Measurements from ENCODE around the gene TAX1BP1. TPM values are rescaled to one million over a fixed set of nuclear protein-coding genes. Genes with fewer than 3 reads are reported as not detected.
A peak's percentile ranks its signal among the peaks of the same experiment; 100 is the strongest.

TAX1BP1 gene
- total RNA-seq, 1 experiment from 2014 or later, result 58.5 TPM

DNA sequence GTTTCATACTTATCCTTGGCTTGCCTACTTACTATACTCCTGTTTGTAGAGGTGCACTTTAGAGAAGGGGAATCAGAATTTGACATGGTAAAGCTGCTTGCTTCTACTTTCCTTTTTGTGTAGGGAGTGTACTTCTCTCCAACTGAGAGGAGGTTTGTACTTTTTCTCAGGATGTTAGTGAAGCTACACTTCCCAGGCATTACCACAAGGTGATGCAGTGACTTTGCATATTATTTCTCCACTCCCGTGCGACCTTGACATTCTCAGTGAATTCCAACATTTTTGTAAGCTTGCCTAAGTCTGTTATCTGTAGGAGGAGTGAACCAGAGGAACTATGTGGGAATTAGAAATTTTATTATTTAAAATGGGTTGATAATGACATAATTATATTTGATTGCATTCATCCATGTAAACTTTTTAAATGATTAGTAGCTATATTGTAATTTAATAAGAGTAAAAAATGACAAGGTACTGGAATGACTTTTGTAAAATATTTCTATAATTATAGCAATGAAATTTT is 5.2 kb downstream of the TAX1BP1 start:
- TF ChIP-seq EZH2phosphoT487 (IDR thresholded peaks at IDR 0.05; ENCODE audit: borderline replicate concordance, low read length) (no peak), EZH2 (IDR thresholded peaks at IDR 0.05; ENCODE audit: low read length, unreplicated experiment) (no peak)
- TF ChIP-seq, protein P1, sequence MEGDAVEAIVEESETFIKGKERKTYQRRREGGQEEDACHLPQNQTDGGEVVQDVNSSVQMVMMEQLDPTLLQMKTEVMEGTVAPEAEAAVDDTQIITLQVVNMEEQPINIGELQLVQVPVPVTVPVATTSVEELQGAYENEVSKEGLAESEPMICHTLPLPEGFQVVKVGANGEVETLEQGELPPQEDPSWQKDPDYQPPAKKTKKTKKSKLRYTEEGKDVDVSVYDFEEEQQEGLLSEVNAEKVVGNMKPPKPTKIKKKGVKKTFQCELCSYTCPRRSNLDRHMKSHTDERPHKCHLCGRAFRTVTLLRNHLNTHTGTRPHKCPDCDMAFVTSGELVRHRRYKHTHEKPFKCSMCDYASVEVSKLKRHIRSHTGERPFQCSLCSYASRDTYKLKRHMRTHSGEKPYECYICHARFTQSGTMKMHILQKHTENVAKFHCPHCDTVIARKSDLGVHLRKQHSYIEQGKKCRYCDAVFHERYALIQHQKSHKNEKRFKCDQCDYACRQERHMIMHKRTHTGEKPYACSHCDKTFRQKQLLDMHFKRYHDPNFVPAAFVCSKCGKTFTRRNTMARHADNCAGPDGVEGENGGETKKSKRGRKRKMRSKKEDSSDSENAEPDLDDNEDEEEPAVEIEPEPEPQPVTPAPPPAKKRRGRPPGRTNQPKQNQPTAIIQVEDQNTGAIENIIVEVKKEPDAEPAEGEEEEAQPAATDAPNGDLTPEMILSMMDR (conservative IDR thresholded peaks at IDR 0.05; ENCODE audit: low read depth, low read length), result peak; percentile 80
- Histone ChIP-seq H2AFZ (ENCODE audit: low read length) (no peak overlapping the region), H3K79me2 (ENCODE audit: low read length) (peaks cover 88% of the 10 kb centered on the region), H3K9me2 (replicated peaks; ENCODE audit: low read length) (no peaks in the 10 kb centered on the region), H3K4me3 (ENCODE audit: low read length) (peak overlapping the region; percentile 41), H3K27ac (ENCODE audit: low read length) (peak overlapping the region; percentile 32), H4K20me1 (ENCODE audit: low read length) (peaks cover 19% of the 10 kb centered on the region), H3K27me3 (ENCODE audit: low read length) (no peaks in the 10 kb centered on the region), H3K4me2 (ENCODE audit: low read length) (peak overlapping the region; percentile 77), H3F3A (ENCODE audit: low read length, unreplicated experiment) (no peaks in the 10 kb centered on the region), H3K9me3 (ENCODE audit: low read length) (no peaks in the 10 kb centered on the region), H3K4me1 (ENCODE audit: insufficient read depth, low read length) (peaks cover 35% of the 10 kb centered on the region), H3K36me3 (ENCODE audit: low read depth, low read length) (peaks cover 18% of the 10 kb centered on the region), H3K9ac (ENCODE audit: low read length) (peak overlapping the region; percentile 6; the same call in 1 of the 2 replicates)
- no TSS peak for BruUV-seq (replicated peaks)
- intact Hi-C loops (cut with micrococcal nuclease), result loop anchor here (1.0 to 10.0 kb wide), 7 partner anchors 14 to 277 kb away; partner anchors contain the start of gene HIBADH
- DNase-seq (peak; percentile 79), ATAC-seq (peak; percentile 45)
- ChIA-PET POLR2A (ENCODE audit: unreplicated experiment) (no interaction called here), CTCF (interaction anchor here (0.8 to 1.8 kb wide), 6 partner anchors 29 to 176 kb away, joined by 3 to 44 read pairs (median 5); partner anchors contain the start of gene HIBADH)

DNA sequence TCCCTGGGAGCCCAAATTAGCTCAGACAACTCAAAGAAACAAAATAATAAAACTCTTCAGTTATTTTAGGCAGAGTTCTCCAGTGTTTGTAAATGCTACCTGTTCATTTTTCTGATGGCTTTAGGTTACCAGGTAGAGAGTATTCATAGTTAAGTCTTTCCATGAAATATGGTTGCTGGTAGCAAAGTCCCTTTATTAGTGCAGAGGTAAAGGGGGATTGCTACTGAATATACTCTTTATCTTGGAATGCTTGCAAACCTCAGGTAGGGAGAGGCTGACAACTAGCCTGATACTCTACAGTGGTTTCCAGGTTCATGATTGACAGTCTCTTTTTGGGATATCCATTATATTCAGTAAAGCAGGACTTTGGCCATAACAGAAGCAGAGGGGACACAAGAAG is 6.5 kb downstream of the TAX1BP1 start:
- Histone ChIP-seq H3K4me3 (ENCODE audit: low read length) (no peak overlapping the region), H3K27ac (ENCODE audit: low read length) (no peak overlapping the region), H3K4me1 (ENCODE audit: insufficient read depth, low read length) (peaks cover 35% of the 10 kb centered on the region), H4K20me1 (ENCODE audit: low read length) (peaks cover 14% of the 10 kb centered on the region), H3K27me3 (ENCODE audit: low read length) (no peaks in the 10 kb centered on the region), H3F3A (ENCODE audit: low read length, unreplicated experiment) (no peaks in the 10 kb centered on the region), H2AFZ (ENCODE audit: low read length) (no peak overlapping the region), H3K9me2 (replicated peaks; ENCODE audit: low read length) (no peaks in the 10 kb centered on the region), H3K36me3 (ENCODE audit: low read depth, low read length) (peaks cover 32% of the 10 kb centered on the region), H3K9ac (ENCODE audit: low read length) (no peak overlapping the region), H3K9me3 (ENCODE audit: low read length) (no peaks in the 10 kb centered on the region), H3K79me2 (ENCODE audit: low read length) (peaks cover 77% of the 10 kb centered on the region), H3K4me2 (ENCODE audit: low read length) (peak overlapping the region; percentile 25)
- BruUV-seq (replicated peaks), result no TSS peak
- DNase-seq (no peak), ATAC-seq (no peak)
- ChIA-PET POLR2A (ENCODE audit: unreplicated experiment) (no interaction called here), CTCF (no interaction called here)
- intact Hi-C loops (cut with micrococcal nuclease), result loop anchor here (5.0 to 10.0 kb wide), 2 partner anchors 142 to 276 kb away; no protein-coding TSS in a partner anchor
- TF ChIP-seq, protein P1 (conservative IDR thresholded peaks at IDR 0.05; ENCODE audit: low read depth, low read length), result no peak
- TF ChIP-seq EZH2 (IDR thresholded peaks at IDR 0.05; ENCODE audit: low read length, unreplicated experiment) (no peak), EZH2phosphoT487 (IDR thresholded peaks at IDR 0.05; ENCODE audit: borderline replicate concordance, low read length) (no peak)

DNA sequence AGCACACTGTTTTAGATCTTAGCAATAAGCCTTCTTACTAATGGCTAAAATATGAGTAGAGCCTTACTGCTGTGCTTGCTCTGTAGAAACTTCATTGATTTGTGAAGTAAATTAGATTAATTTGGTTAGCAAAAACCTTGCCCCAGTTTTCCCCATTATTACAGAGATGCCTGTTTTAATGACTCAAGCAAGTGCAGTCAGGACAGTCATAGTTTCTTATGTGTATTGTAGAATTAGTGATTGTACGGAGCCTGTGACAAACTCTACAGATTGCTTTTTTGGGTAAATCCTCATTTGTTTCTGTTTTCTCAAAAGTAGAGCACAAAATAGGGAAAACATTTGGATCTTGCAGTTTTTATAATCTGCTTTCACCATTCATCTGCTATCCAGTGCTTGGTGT is 7.0 kb downstream of the TAX1BP1 start:
- intact Hi-C loops (cut with micrococcal nuclease), result loop anchor here (5.0 to 10.0 kb wide), 2 partner anchors 142 to 275 kb away; no protein-coding TSS in a partner anchor
- DNase-seq (peak; percentile 24), ATAC-seq (no peak)
- no peaks in the 10 kb centered on the region for H3K9me2 ChIP-seq (replicated peaks; ENCODE audit: low read length)
- H3K79me2 ChIP-seq (ENCODE audit: low read length), result peaks cover 73% of the 10 kb centered on the region
- peaks cover 14% of the 10 kb centered on the region for H4K20me1 ChIP-seq (ENCODE audit: low read length)
- BruUV-seq (replicated peaks), result no TSS peak
- no peaks in the 10 kb centered on the region for H3F3A ChIP-seq (ENCODE audit: low read length, unreplicated experiment)
- no peak overlapping the region for H3K9ac ChIP-seq (ENCODE audit: low read length)
- H3K27ac ChIP-seq (ENCODE audit: low read length), result no peak overlapping the region
- ChIA-PET CTCF (no interaction called here), POLR2A (ENCODE audit: unreplicated experiment) (no interaction called here)
- no peak for TF ChIP-seq EZH2phosphoT487 (IDR thresholded peaks at IDR 0.05; ENCODE audit: borderline replicate concordance, low read length)
- TF ChIP-seq EZH2 (IDR thresholded peaks at IDR 0.05; ENCODE audit: low read length, unreplicated experiment), result no peak
- TF ChIP-seq, protein P1 (conservative IDR thresholded peaks at IDR 0.05; ENCODE audit: low read depth, low read length), result no peak
- H2AFZ ChIP-seq (ENCODE audit: low read length), result no peak overlapping the region
- no peaks in the 10 kb centered on the region for H3K9me3 ChIP-seq (ENCODE audit: low read length)
- H3K4me2 ChIP-seq (ENCODE audit: low read length), result peak overlapping the region; percentile 25
- no peak overlapping the region for H3K4me3 ChIP-seq (ENCODE audit: low read length)
- peaks cover 35% of the 10 kb centered on the region for H3K4me1 ChIP-seq (ENCODE audit: insufficient read depth, low read length)
- peaks cover 32% of the 10 kb centered on the region for H3K36me3 ChIP-seq (ENCODE audit: low read depth, low read length)
- no peaks in the 10 kb centered on the region for H3K27me3 ChIP-seq (ENCODE audit: low read length)

Data from PC-3 (cell line).